Hematopoietic multipotent progenitor cell (in vitro differentiated cells): Measurements from ENCODE around the gene TCEA3. TPM values are rescaled to one million over a fixed set of nuclear protein-coding genes. Genes with fewer than 3 reads are reported as not detected.

ENCODE experiments used
- DNase-seq, 3 donors: peaks; one replicate each; pipeline ENCODE4 v3.0.0-alpha.2; 2011 to 2015; ENCODE audit warnings: low read depth in 2 of 3, low spot score in 2 of 3
- total RNA-seq: library from RNA; depleted of rRNA; stranded (reverse); fragments of >200 nt; gene quantifications from one replicate; pipeline ENCODE4 v1.2.3, GENCODE V29; 2012

The TCEA3 gene
- total RNA-seq, 1 donor: not detected

- DNase-seq: no peak
Measured at GRCh38 chr1:23370330-23370708, 54.2 kb downstream of the TCEA3 start.

GRCh38 chr1:23369335-23370013 lies 55.1 kb downstream of the TCEA3 start, which contains the start of gene ZNF436:
Gene ZNF436 (minus strand): TSS chr1:23369836. CDS start chr1:23368005, 1,831 bp downstream.
- peak in 2 of 3 donors; percentile 73 to 83 for DNase-seq

GRCh38 chr1:23368562-23369334 lies 55.8 kb downstream of the TCEA3 start:
- peak; percentile 70 to 95 (median 94) for DNase-seq

- peak; percentile 86 to 99 (median 99) for DNase-seq
Measured at GRCh38 chr1:23367791-23368561, 56.6 kb downstream of the TCEA3 start.

- DNase-seq: no peak
Measured at GRCh38 chr1:23367451-23367790, 57.1 kb downstream of the TCEA3 start.

GRCh38 chr1:23366598-23366997 lies 58.0 kb downstream of the TCEA3 start:
- DNase-seq: no peak

- DNase-seq: no peak
Measured at GRCh38 chr1:23366146-23366545, 58.4 kb downstream of the TCEA3 start.

- peak in 1 of 3 donors; percentile 32 for DNase-seq
Measured at GRCh38 chr1:23362218-23362713, 62.3 kb downstream of the TCEA3 start.

- no peak for DNase-seq
Measured at GRCh38 chr1:23358310-23358875, 66.2 kb downstream of the TCEA3 start.

GRCh38 chr1:23357138-23357908 lies 67.2 kb downstream of the TCEA3 start:
- no peak for DNase-seq

- no peak for DNase-seq
Measured at GRCh38 chr1:23356471-23357137, 67.9 kb downstream of the TCEA3 start.

GRCh38 chr1:23354245-23354644 lies 70.3 kb downstream of the TCEA3 start:
- DNase-seq: peak in 2 of 3 donors; percentile 22 to 56

GRCh38 chr1:23352096-23352695 lies 72.4 kb downstream of the TCEA3 start:
- no peak for DNase-seq

GRCh38 chr1:23345920-23346319 lies 78.6 kb downstream of the TCEA3 start:
- DNase-seq: no peak

GRCh38 chr1:23344987-23345472 lies 79.5 kb downstream of the TCEA3 start:
- DNase-seq: no peak

GRCh38 chr1:23344111-23344986 lies 80.2 kb downstream of the TCEA3 start, which contains the start of gene HNRNPR:
Gene HNRNPR (minus strand): TSS chr1:23344284. CDS start chr1:23341008, 3,276 bp downstream.
- peak; percentile 92 to 100 (median 100) for DNase-seq

- DNase-seq: peak in 1 of 3 donors; percentile 39
Measured at GRCh38 chr1:23343221-23344110, 81.1 kb downstream of the TCEA3 start.
